Skeletal muscle satellite cell (primary cell): ENCODE results near the gene SYT2.

ENCODE experiments used
- H3K27me3 ChIP-seq: 2 replicates; pipeline ENCODE4 v1.7.0; 2013; ENCODE audit warnings: low read length; ENCODE audit not compliant: control insufficient read depth, insufficient read depth
- H3K36me3 ChIP-seq: 2 replicates; pipeline ENCODE4 v1.7.0; 2013; ENCODE audit warnings: mild to moderate bottlenecking, control low read depth, low read length; ENCODE audit not compliant: insufficient read depth
- H3K4me1 ChIP-seq: 2 replicates; pipeline ENCODE4 v1.7.0; 2013; ENCODE audit warnings: low read length; ENCODE audit not compliant: control insufficient read depth, insufficient read depth
- H3K4me2 ChIP-seq: 2 replicates; pipeline ENCODE4 v1.7.0; 2013; ENCODE audit warnings: mild to moderate bottlenecking, low read length
- H3K4me3 ChIP-seq: 2 replicates; pipeline ENCODE4 v1.7.0; 2013; ENCODE audit warnings: low read length
- H3K9ac ChIP-seq: 2 replicates; pipeline ENCODE4 v1.7.0; 2013; ENCODE audit warnings: mild to moderate bottlenecking, low read depth, low read length, moderate library complexity
- H3K9me3 ChIP-seq: replicated peaks from 2 replicates; pipeline ENCODE4 v1.7.0; 2013; ENCODE audit warnings: mild to moderate bottlenecking, control low read depth, low read length

The SYT2 gene

DNA sequence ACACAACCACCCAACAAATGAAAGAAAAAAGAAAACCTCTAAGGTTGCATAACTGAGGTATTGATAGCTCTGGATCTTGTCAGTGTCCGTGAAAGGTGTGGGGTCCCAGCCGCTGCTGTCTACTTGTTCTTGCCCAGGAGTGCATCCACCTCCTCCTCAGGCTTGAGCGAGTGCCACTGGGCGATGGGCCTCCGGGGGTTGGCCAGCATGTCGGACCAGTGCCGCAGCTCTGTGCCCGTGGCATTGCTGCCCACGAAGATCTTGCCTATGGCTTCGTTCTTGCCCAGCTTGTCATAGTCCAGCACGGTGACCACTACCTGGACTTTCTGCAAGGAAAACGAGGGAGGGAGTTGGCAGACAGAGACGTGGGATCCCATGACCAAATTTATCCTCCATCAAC, 113.6 kb downstream of the SYT2 start:
- H3K4me1 ChIP-seq, result peaks cover 27% of the 10 kb centered on the region
- no peak overlapping the region for H3K4me2 ChIP-seq
- no peaks in the 10 kb centered on the region for H3K27me3 ChIP-seq
- H3K4me3 ChIP-seq, result no peak overlapping the region
- no peak overlapping the region for H3K9ac ChIP-seq
- H3K36me3 ChIP-seq, result no peaks in the 10 kb centered on the region
- H3K9me3 ChIP-seq, result no peaks in the 10 kb centered on the region

DNA sequence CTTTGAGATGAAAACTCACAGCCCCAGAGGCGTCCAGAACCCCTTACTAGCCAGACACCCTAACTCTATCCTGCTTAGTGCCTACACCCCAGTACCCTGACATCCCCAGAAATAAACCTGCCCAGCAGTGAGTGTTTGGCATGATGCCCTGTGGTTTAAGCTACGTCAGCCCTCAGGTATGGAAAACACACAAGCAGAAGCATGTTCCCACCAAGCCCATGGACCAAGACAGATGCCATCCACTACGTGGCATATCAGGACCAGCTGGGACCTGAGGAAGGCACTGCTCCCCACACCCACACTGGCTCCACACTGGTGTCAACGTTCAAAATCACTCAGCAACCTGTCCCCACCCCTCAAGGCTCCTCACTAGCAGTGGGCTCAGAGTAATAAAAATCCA, 116.4 kb downstream of the SYT2 start:
- Histone ChIP-seq H3K9me3 (no peaks in the 10 kb centered on the region), H3K36me3 (no peaks in the 10 kb centered on the region), H3K4me1 (peaks cover 42% of the 10 kb centered on the region), H3K4me3 (no peak overlapping the region), H3K27me3 (no peaks in the 10 kb centered on the region), H3K4me2 (no peak overlapping the region), H3K9ac (no peak overlapping the region)

GRCh38 chr1:202592146-202592545, 118.1 kb downstream of the SYT2 start:
- no peaks in the 10 kb centered on the region for H3K36me3 ChIP-seq
- H3K9ac ChIP-seq, result no peak overlapping the region
- peaks cover 59% of the 10 kb centered on the region for H3K4me1 ChIP-seq
- H3K4me2 ChIP-seq, result no peak overlapping the region
- H3K4me3 ChIP-seq, result no peak overlapping the region
- no peaks in the 10 kb centered on the region for H3K27me3 ChIP-seq
- H3K9me3 ChIP-seq, result no peaks in the 10 kb centered on the region

- H3K9ac ChIP-seq, result no peak overlapping the region
- no peaks in the 10 kb centered on the region for H3K36me3 ChIP-seq
- no peak overlapping the region for H3K4me3 ChIP-seq
- no peaks in the 10 kb centered on the region for H3K9me3 ChIP-seq
- H3K27me3 ChIP-seq, result no peaks in the 10 kb centered on the region
- peaks cover 65% of the 10 kb centered on the region for H3K4me1 ChIP-seq
- no peak overlapping the region for H3K4me2 ChIP-seq
Observed at GRCh38 chr1:202591515-202591914, 118.7 kb downstream of the SYT2 start.

GRCh38 chr1:202590975-202591411, 119.3 kb downstream of the SYT2 start:
- no peaks in the 10 kb centered on the region for H3K36me3 ChIP-seq
- H3K27me3 ChIP-seq, result no peaks in the 10 kb centered on the region
- H3K9ac ChIP-seq, result no peak overlapping the region
- H3K4me1 ChIP-seq, result peaks cover 71% of the 10 kb centered on the region
- H3K4me2 ChIP-seq, result no peak overlapping the region
- no peak overlapping the region for H3K4me3 ChIP-seq
- H3K9me3 ChIP-seq, result no peaks in the 10 kb centered on the region

- H3K9me3 ChIP-seq, result no peaks in the 10 kb centered on the region
- no peak overlapping the region for H3K4me2 ChIP-seq
- H3K9ac ChIP-seq, result peak overlapping the region; percentile 57
- no peaks in the 10 kb centered on the region for H3K36me3 ChIP-seq
- H3K4me3 ChIP-seq, result no peak overlapping the region
- H3K27me3 ChIP-seq, result no peaks in the 10 kb centered on the region
- H3K4me1 ChIP-seq, result peaks cover 79% of the 10 kb centered on the region
Observed at GRCh38 chr1:202590126-202590525, 120.1 kb downstream of the SYT2 start.

- Histone ChIP-seq H3K4me2 (peak overlapping the region; percentile 69), H3K9me3 (no peaks in the 10 kb centered on the region), H3K27me3 (no peaks in the 10 kb centered on the region), H3K9ac (peak overlapping the region; percentile 57), H3K4me3 (peak overlapping the region; percentile 17), H3K36me3 (no peaks in the 10 kb centered on the region), H3K4me1 (peaks cover 79% of the 10 kb centered on the region)
Observed at GRCh38 chr1:202589190-202589930, 120.9 kb downstream of the SYT2 start.

DNA sequence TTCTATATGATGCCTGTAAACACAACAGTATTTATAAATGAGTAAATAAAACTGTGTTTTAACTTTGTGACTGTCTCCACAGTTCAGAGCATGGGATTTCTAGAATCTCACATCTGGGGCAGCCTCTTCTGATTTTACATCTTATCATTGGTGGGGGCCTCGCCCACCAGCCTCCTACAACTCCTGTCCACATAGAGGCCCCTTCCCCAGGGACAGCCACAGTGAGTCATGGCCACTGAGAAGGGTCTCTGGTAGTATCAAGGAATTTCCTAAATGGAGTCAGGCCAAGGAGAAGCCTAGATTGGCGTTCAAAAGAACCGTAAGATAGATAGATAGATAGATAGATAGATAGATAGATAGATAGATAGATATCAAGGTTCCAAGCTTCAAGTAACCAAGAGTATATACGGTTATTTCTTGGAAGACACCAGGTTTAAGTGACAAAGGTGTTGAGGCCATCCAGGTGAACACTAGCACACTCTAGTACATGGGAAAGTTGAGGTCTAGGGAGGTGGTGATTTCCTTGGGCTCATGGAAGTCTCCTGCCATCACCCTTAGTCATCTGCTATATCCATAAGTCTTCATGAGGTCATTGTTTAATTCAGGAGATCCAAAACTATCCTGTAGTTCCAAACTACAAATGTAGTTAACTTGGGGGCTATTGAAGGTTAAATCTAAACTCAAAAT, 121.6 kb downstream of the SYT2 start:
- Histone ChIP-seq H3K9ac (peak overlapping the region; percentile 44), H3K27me3 (no peaks in the 10 kb centered on the region), H3K4me2 (peak overlapping the region; percentile 56), H3K4me3 (peak overlapping the region; percentile 4), H3K36me3 (no peaks in the 10 kb centered on the region), H3K9me3 (no peaks in the 10 kb centered on the region), H3K4me1 (peaks cover 73% of the 10 kb centered on the region)

DNA sequence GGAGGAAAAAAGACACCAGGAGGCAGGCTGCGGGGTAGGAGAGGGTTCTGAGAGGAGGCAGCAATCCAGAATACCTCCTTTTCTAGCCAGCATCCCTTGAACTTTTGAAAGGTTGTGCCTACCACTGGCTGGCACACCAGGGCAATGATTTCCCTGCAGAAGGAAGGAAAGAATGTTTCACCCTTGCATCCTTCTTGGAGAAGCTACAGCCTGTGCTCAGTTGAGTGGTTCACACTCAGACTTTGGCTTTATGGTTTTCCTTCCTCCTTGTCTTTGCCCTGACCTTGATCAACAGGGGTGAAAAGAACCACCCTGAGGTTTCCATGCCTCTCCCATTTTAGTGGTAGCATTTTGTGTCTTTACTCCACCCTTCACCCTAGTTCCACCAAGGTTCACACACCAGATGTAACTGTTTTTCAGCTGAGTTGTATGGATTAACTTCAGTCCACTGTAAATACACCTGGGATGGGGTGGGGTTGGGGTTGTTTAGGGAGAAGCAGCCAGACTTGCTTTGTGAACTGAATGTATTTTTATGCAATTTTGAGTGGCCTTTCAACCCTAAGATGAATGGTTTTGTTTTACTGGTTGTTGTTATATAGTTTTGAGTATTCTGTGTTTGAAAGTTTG, 122.3 kb downstream of the SYT2 start:
- Histone ChIP-seq H3K27me3 (no peaks in the 10 kb centered on the region), H3K9me3 (no peaks in the 10 kb centered on the region), H3K9ac (no peak overlapping the region), H3K4me3 (no peak overlapping the region), H3K36me3 (no peaks in the 10 kb centered on the region), H3K4me1 (peaks cover 66% of the 10 kb centered on the region), H3K4me2 (no peak overlapping the region)

- H3K9ac ChIP-seq, result no peak overlapping the region
- no peaks in the 10 kb centered on the region for H3K27me3 ChIP-seq
- no peak overlapping the region for H3K4me3 ChIP-seq
- no peak overlapping the region for H3K4me2 ChIP-seq
- H3K36me3 ChIP-seq, result no peaks in the 10 kb centered on the region
- no peaks in the 10 kb centered on the region for H3K9me3 ChIP-seq
- H3K4me1 ChIP-seq, result peaks cover 58% of the 10 kb centered on the region
Observed at GRCh38 chr1:202586871-202587270, 123.4 kb downstream of the SYT2 start.

DNA sequence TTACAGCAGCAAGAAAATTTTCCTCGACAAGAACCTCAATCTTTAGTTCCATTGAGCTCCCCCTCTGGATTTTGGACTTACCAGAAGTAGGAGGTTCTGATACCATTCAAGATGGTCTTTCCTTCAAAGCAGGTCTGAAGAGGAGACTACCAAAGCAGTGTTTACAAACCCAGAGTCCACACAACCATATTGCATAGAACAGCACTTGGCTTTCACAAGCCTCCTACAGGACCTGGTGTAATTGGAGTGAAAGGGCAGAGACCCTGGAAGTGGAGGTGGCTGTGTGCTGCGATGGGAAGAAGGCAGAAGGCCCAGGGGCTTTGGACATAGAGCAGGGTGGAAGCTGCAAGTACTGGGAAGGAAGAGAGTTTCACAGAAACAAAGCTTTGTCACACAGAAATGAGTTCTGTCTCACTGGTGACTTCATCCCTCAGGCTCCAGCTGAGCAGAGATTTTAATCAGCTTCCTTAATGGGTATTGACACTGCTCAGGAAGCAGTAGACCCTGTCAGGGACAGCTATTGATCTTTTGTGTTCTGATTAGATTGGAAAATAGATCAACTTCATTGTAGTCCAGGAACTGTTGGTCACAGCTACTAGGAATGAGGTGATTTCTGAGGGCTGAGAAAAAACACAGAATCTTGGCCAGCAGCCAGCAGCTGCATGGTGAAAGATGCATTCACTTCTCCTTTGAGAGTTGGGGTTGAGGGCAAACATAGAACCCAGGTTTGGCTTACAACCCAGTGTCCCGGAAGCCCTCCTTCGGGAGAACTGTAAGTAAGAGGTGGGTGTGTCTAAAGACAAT, 124.0 kb downstream of the SYT2 start:
- H3K4me2 ChIP-seq, result peak overlapping the region; percentile 18
- no peaks in the 10 kb centered on the region for H3K9me3 ChIP-seq
- no peaks in the 10 kb centered on the region for H3K36me3 ChIP-seq
- no peak overlapping the region for H3K4me3 ChIP-seq
- no peak overlapping the region for H3K9ac ChIP-seq
- H3K27me3 ChIP-seq, result no peaks in the 10 kb centered on the region
- peaks cover 57% of the 10 kb centered on the region for H3K4me1 ChIP-seq
